DND-41 (cell line): Measurements from ENCODE around the gene KIAA1755.

ENCODE experiments used
- ATAC-seq: fragments of 200-7000 bp; cut with Tn5 transposase; 3 replicates; pipeline ENCODE4 v1.9.1; 2021; ENCODE audit warnings: low read depth; ENCODE audit not compliant: insufficient read depth
- DNase-seq: peaks from one replicate; pipeline ENCODE4 v3.0.0-alpha.2; 2020
- H2AFZ ChIP-seq: 2 replicates; pipeline ENCODE4 v1.6.0; 2012; ENCODE audit warnings: low read depth, low read length
- H3K27ac ChIP-seq: 2 replicates; pipeline ENCODE4 v1.5.1; 2012; ENCODE audit warnings: low read length, inconsistent platforms
- H3K27me3 ChIP-seq: fragments of 200-600 bp; sonication (generic); 2 replicates; pipeline ENCODE4 v1.6.0; 2012; ENCODE audit warnings: low read length, mild to moderate bottlenecking, inconsistent platforms; ENCODE audit not compliant: insufficient read depth, poor library complexity
- H3K36me3 ChIP-seq: 2 replicates; pipeline ENCODE4 v1.5.1; 2012; ENCODE audit warnings: low read length, inconsistent platforms; ENCODE audit not compliant: insufficient read depth
- H3K4me1 ChIP-seq: 2 replicates; pipeline ENCODE4 v1.5.1; 2012; ENCODE audit warnings: mild to moderate bottlenecking, low read length; ENCODE audit not compliant: insufficient read depth
- H3K4me2 ChIP-seq: 2 replicates; pipeline ENCODE4 v1.6.0; 2012; ENCODE audit warnings: mild to moderate bottlenecking, moderate library complexity, low read length, inconsistent platforms; ENCODE audit not compliant: insufficient read depth
- H3K4me3 ChIP-seq, 2 experiments: fragments of 200-600 bp in 1 of 2; shearing (Covaris generic) in 1 of 2; 2 replicates each; pipeline ENCODE4 v1.5.1; 2012 to 2016; ENCODE audit warnings: inconsistent platforms in 2 of 2, low read length in 2 of 2, mild to moderate bottlenecking in 2 of 2, low read depth in 1 of 2, moderate library complexity in 1 of 2
- H3K79me2 ChIP-seq: 2 replicates; pipeline ENCODE4 v1.6.0; 2012; ENCODE audit warnings: low read length, inconsistent platforms; ENCODE audit not compliant: insufficient read depth
- H3K9ac ChIP-seq: 2 replicates; pipeline ENCODE4 v1.6.0; 2012; ENCODE audit warnings: low read depth, mild to moderate bottlenecking, inconsistent platforms, low read length, moderate library complexity
- H3K9me3 ChIP-seq: 2 replicates; pipeline ENCODE4 v1.5.1; 2012; ENCODE audit warnings: low read length, moderate library complexity, mild to moderate bottlenecking, inconsistent platforms; ENCODE audit not compliant: insufficient read depth, severe bottlenecking
- H4K20me1 ChIP-seq: 2 replicates; pipeline ENCODE4 v1.6.0; 2012; ENCODE audit warnings: low read length; ENCODE audit not compliant: insufficient read depth
- EZH2 ChIP-seq: IDR thresholded peaks from 3 replicates; pipeline ENCODE4 v1.6.1; 2012; ENCODE audit warnings: borderline replicate concordance, low read depth, mild to moderate bottlenecking, moderate library complexity, low read length, inconsistent platforms; ENCODE audit not compliant: severe bottlenecking
- TF ChIP-seq, protein P1 (sequence below): IDR thresholded peaks from 2 replicates; pipeline ENCODE4 v1.5.1; 2012; ENCODE audit warnings: borderline replicate concordance, low read length, moderate library complexity, mild to moderate bottlenecking; ENCODE audit not compliant: poor library complexity, severe bottlenecking; ENCODE audit errors: extremely low read depth

KIAA1755 gene

DNA sequence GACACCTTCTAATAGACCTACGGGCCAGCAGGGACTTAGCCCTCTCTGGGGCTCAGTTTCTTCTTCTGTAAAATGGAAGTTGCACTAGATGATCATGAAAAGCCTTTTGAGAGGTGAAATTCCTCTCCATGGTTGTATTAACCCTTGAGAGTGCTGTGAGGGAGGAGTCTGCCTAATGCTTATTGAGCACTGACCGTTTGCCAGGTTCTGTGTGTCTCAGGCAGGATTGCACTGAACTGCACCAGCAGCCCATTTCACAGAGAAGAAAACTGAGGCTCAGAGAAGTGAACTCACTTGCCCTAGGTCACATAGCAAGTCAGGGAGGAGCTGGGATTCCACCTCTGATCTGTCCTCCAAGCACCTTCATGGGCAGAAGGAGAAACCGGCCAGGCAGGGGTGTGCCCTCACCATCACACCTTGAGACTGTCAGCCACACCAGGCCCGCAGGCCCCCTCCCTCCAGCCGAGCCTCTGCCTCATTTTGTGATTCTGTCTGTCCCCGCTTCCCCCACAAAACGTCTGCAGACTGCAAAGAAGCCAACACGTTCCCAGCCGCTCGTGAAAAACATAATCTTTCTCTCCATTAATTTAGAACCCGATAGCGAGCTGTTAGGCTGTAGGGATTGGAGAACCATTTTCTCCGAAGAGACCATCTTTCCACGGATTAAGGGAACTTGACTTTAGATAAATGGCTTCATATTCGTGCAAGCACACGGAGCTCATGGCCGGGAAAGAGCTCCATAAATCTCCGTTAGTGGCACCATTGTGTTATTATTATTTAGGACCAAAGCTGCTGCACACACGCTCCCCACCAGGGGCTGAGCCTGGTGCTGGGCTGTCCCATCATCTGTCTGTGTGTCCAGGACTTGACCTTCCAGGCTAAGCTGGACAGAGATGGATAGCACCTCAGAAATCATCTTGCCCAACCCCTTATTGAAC, 46.0 kb downstream of the KIAA1755 start:
- Histone ChIP-seq H3K27ac (no peak overlapping the region), H3K4me1 (no peaks in the 10 kb centered on the region), H4K20me1 (peaks cover 10% of the 10 kb centered on the region), H3K4me2 (no peak overlapping the region), H3K4me3 (no peak overlapping the region), H3K36me3 (no peaks in the 10 kb centered on the region), H3K79me2 (no peaks in the 10 kb centered on the region), H3K9me3 (no peaks in the 10 kb centered on the region), H3K27me3 (peaks cover 11% of the 10 kb centered on the region), H3K9ac (no peak overlapping the region), H2AFZ (no peak overlapping the region)
- ATAC-seq (no peak), DNase-seq (no peak)
- TF ChIP-seq EZH2 = no peak
- TF ChIP-seq, protein P1, sequence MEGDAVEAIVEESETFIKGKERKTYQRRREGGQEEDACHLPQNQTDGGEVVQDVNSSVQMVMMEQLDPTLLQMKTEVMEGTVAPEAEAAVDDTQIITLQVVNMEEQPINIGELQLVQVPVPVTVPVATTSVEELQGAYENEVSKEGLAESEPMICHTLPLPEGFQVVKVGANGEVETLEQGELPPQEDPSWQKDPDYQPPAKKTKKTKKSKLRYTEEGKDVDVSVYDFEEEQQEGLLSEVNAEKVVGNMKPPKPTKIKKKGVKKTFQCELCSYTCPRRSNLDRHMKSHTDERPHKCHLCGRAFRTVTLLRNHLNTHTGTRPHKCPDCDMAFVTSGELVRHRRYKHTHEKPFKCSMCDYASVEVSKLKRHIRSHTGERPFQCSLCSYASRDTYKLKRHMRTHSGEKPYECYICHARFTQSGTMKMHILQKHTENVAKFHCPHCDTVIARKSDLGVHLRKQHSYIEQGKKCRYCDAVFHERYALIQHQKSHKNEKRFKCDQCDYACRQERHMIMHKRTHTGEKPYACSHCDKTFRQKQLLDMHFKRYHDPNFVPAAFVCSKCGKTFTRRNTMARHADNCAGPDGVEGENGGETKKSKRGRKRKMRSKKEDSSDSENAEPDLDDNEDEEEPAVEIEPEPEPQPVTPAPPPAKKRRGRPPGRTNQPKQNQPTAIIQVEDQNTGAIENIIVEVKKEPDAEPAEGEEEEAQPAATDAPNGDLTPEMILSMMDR = peak; percentile 2

GRCh38 chr20:38213607-38213940, 47.0 kb downstream of the KIAA1755 start:
- Histone ChIP-seq H3K27me3 (peaks cover 3% of the 10 kb centered on the region), H4K20me1 (peaks cover 10% of the 10 kb centered on the region), H2AFZ (no peak overlapping the region), H3K4me3 (no peak overlapping the region), H3K9ac (no peak overlapping the region), H3K4me1 (no peaks in the 10 kb centered on the region), H3K4me2 (no peak overlapping the region), H3K27ac (no peak overlapping the region), H3K36me3 (no peaks in the 10 kb centered on the region), H3K79me2 (no peaks in the 10 kb centered on the region), H3K9me3 (no peaks in the 10 kb centered on the region)
- DNase-seq = no peak
- no peak for ATAC-seq
- TF ChIP-seq, protein P1 = no peak
- TF ChIP-seq EZH2 = no peak

DNA sequence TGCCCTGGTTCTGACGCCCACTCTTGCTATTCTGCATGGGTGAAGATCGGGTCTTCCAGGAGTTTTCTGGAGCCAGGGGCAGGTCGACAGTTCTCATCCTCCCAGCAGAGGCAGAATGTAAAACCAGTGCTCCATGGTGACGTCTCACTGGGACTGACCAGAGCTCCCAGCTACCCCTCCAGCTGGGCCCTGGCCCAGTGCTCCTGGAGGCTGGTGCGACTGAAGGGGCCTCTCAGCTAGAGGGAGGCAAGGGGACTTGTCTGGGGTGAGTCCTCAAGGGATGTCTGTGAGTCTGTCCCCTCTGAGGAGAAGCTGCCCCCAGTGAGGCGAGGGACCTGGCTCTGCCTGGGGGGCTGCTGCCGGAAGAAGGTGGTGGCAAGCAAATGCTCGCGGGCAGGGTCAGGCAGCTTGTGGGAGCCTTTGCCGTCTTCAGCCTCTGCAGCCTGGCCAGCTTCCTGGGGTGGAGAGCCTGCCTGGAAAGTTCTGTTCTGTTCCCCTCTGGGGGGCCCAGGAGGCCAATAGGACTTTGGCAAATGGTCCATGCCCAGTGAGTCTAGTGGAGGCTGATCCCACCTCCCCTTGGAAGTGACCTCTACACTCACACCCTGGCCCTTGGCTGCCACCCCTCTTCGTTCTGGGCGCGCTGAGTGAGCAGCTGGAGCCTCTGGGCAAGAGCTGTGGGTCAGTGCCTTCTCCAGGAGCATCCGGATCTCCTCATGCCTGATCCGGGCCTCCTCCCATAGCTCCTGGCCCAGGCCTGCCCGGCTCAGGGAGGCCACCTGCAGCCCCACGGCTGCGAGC, 47.5 kb downstream of the KIAA1755 start:
- Histone ChIP-seq H2AFZ (no peak overlapping the region), H3K4me3 (no peak overlapping the region), H3K27me3 (peaks cover 3% of the 10 kb centered on the region), H3K9ac (no peak overlapping the region), H3K4me1 (no peaks in the 10 kb centered on the region), H3K79me2 (no peaks in the 10 kb centered on the region), H3K9me3 (no peaks in the 10 kb centered on the region), H3K4me2 (no peak overlapping the region), H3K36me3 (no peaks in the 10 kb centered on the region), H3K27ac (no peak overlapping the region), H4K20me1 (peaks cover 10% of the 10 kb centered on the region)
- TF ChIP-seq, protein P1 = no peak
- no peak for TF ChIP-seq EZH2
- DNase-seq = no peak
- no peak for ATAC-seq
